OCI-LY1 (cell line): ENCODE data around the gene SOX18.

Experiments used
- H2AFZ ChIP-seq: fragments of 200-600 bp; sonication (generic), shearing (Covaris generic); 2 replicates; pipeline ENCODE4 v1.6.0; 2014; ENCODE audit warnings: antibody characterized with exemption, mild to moderate bottlenecking, low read length
- H3F3A ChIP-seq: fragments of 200-600 bp; sonication (generic), shearing (Covaris generic); 2 replicates; pipeline ENCODE4 v1.6.0; 2014; ENCODE audit warnings: mild to moderate bottlenecking, antibody characterized with exemption, low read length, moderate library complexity; ENCODE audit not compliant: insufficient read depth
- H3K27ac ChIP-seq: fragments of 200-600 bp; sonication (generic); 2 replicates; pipeline ENCODE4 v1.5.1; 2014; ENCODE audit warnings: low read length, mixed run types, mild to moderate bottlenecking, low read depth; ENCODE audit not compliant: poor library complexity, severe bottlenecking
- H3K27me3 ChIP-seq: fragments of 200-600 bp; sonication (generic); 2 replicates; pipeline ENCODE4 v1.6.0; 2014; ENCODE audit warnings: antibody characterized with exemption, mild to moderate bottlenecking, low read length, moderate library complexity; ENCODE audit not compliant: insufficient read depth
- H3K36me3 ChIP-seq: fragments of 200-600 bp; sonication (generic); 2 replicates; pipeline ENCODE4 v1.6.1; 2014; ENCODE audit warnings: mild to moderate bottlenecking, antibody characterized with exemption, low read length, moderate library complexity, mixed read lengths; ENCODE audit not compliant: insufficient read depth
- H3K4me1 ChIP-seq: fragments of 200-600 bp; sonication (generic); 2 replicates; pipeline ENCODE4 v1.5.1; 2014; ENCODE audit warnings: mild to moderate bottlenecking, low read length, moderate library complexity; ENCODE audit not compliant: insufficient read depth, severe bottlenecking
- H3K4me2 ChIP-seq: fragments of 200-600 bp; sonication (generic), shearing (Covaris generic); 2 replicates; pipeline ENCODE4 v1.6.1; 2014; ENCODE audit warnings: low read length
- H3K4me3 ChIP-seq: fragments of 200-600 bp; sonication (generic); 2 replicates; pipeline ENCODE4 v1.5.1; 2014; ENCODE audit warnings: low read length, low read depth, mild to moderate bottlenecking, mixed read lengths; ENCODE audit not compliant: poor library complexity, severe bottlenecking
- H3K79me2 ChIP-seq: fragments of 200-600 bp; shearing (Covaris generic); 2 replicates; pipeline ENCODE4 v1.6.1; 2016; ENCODE audit warnings: mixed run types, low read length, mixed read lengths; ENCODE audit not compliant: insufficient read depth
- H3K9ac ChIP-seq: fragments of 200-600 bp; sonication (generic), shearing (Covaris generic); 2 replicates; pipeline ENCODE4 v1.6.1; 2014; ENCODE audit warnings: mild to moderate bottlenecking, low read length, mixed read lengths
- H3K9me2 ChIP-seq: fragments of 200-600 bp; sonication (generic), shearing (Covaris generic); 2 replicates; pipeline ENCODE4 v1.6.1; 2014; ENCODE audit warnings: low read depth, mild to moderate bottlenecking, low read length, mixed read lengths
- H3K9me3 ChIP-seq: fragments of 200-600 bp; shearing (Covaris generic); 2 replicates; pipeline ENCODE4 v1.6.1; 2014; ENCODE audit warnings: low read length, mixed read lengths
- H4K20me1 ChIP-seq: fragments of 200-600 bp; sonication (generic), shearing (Covaris generic); 2 replicates; pipeline ENCODE4 v1.6.0; 2016; ENCODE audit warnings: mild to moderate bottlenecking, low read length; ENCODE audit not compliant: insufficient read depth
- CTCF ChIP-seq: fragments of 200-600 bp; sonication (generic), shearing (Covaris generic); IDR thresholded peaks from 2 replicates; pipeline ENCODE4 v1.5.1; 2017; ENCODE audit warnings: mild to moderate bottlenecking, antibody characterized with exemption, low read length, moderate library complexity, mixed read lengths
- EZH2 ChIP-seq: fragments of 200-600 bp; sonication (generic), shearing (Covaris generic); IDR thresholded peaks from 2 replicates; pipeline ENCODE4 v1.8.0; 2017; ENCODE audit warnings: borderline replicate concordance, mixed run types, mild to moderate bottlenecking, antibody characterized with exemption, low read length, moderate library complexity, mixed read lengths

SOX18 gene

GRCh38 chr20:64069209-64069613, 19.8 kb upstream of the SOX18 start:
- no peaks in the 10 kb centered on the region for H3K9me3 ChIP-seq
- H3K4me1 ChIP-seq, result peaks cover 14% of the 10 kb centered on the region
- no peak overlapping the region for H3K27ac ChIP-seq
- no peaks in the 10 kb centered on the region for H3F3A ChIP-seq
- H3K4me3 ChIP-seq, result no peak overlapping the region
- H2AFZ ChIP-seq, result no peak overlapping the region
- no peaks in the 10 kb centered on the region for H3K9me2 ChIP-seq
- TF ChIP-seq CTCF, result no peak
- no peak for TF ChIP-seq EZH2
- no peaks in the 10 kb centered on the region; the same call in 1 of the 2 replicates for H3K36me3 ChIP-seq
- peaks cover 9% of the 10 kb centered on the region; the same call in 1 of the 2 replicates for H3K27me3 ChIP-seq
- no peak overlapping the region for H3K4me2 ChIP-seq
- no peak overlapping the region for H3K9ac ChIP-seq
- H4K20me1 ChIP-seq, result no peaks in the 10 kb centered on the region
- H3K79me2 ChIP-seq, result no peaks in the 10 kb centered on the region

- Histone ChIP-seq H3K79me2 (no peaks in the 10 kb centered on the region), H3K27ac (no peak overlapping the region), H3K9ac (no peak overlapping the region), H3K4me1 (peaks cover 21% of the 10 kb centered on the region), H3K4me3 (no peak overlapping the region), H3K36me3 (no peaks in the 10 kb centered on the region; the same call in 1 of the 2 replicates), H4K20me1 (no peaks in the 10 kb centered on the region), H3K9me3 (no peaks in the 10 kb centered on the region), H3K27me3 (peaks cover 9% of the 10 kb centered on the region; the same call in 1 of the 2 replicates), H3K9me2 (no peaks in the 10 kb centered on the region), H3K4me2 (no peak overlapping the region), H3F3A (no peaks in the 10 kb centered on the region), H2AFZ (no peak overlapping the region)
- TF ChIP-seq CTCF, result no peak
- no peak for TF ChIP-seq EZH2
Observed at GRCh38 chr20:64068386-64069208, 19.2 kb upstream of the SOX18 start.

- H3K4me1 ChIP-seq, result peaks cover 24% of the 10 kb centered on the region
- no peak overlapping the region for H3K9ac ChIP-seq
- H3K9me2 ChIP-seq, result no peaks in the 10 kb centered on the region
- H3F3A ChIP-seq, result no peaks in the 10 kb centered on the region
- peaks cover 9% of the 10 kb centered on the region; the same call in 1 of the 2 replicates for H3K27me3 ChIP-seq
- no peak overlapping the region for H2AFZ ChIP-seq
- H3K9me3 ChIP-seq, result no peaks in the 10 kb centered on the region
- H3K4me3 ChIP-seq, result no peak overlapping the region
- no peaks in the 10 kb centered on the region for H4K20me1 ChIP-seq
- no peak overlapping the region for H3K27ac ChIP-seq
- TF ChIP-seq CTCF, result no peak
- no peak for TF ChIP-seq EZH2
- H3K4me2 ChIP-seq, result no peak overlapping the region
- H3K79me2 ChIP-seq, result no peaks in the 10 kb centered on the region
- no peaks in the 10 kb centered on the region for H3K36me3 ChIP-seq
Observed at GRCh38 chr20:64067733-64068307, 18.4 kb upstream of the SOX18 start.
